GM18907 (cell line): ENCODE data around the gene DYNC1I1.

Source experiments
- ATAC-seq: cut with Tn5 transposase; IDR thresholded peaks from one replicate; pipeline ENCODE4 v1.9.1; 2021; ENCODE audit warnings: mild to moderate bottlenecking, moderate library complexity; ENCODE audit not compliant: unreplicated experiment

Gene DYNC1I1

GRCh38 chr7:96121752-96122151 lies 349.4 kb downstream of the DYNC1I1 start:
- no peak for ATAC-seq

GRCh38 chr7:96122746-96123145 lies 350.4 kb downstream of the DYNC1I1 start:
- ATAC-seq = no peak

- ATAC-seq = no peak
Measured at GRCh38 chr7:96126382-96126781, 354.0 kb downstream of the DYNC1I1 start.

GRCh38 chr7:96127746-96128145 lies 355.4 kb downstream of the DYNC1I1 start:
- ATAC-seq = no peak

- ATAC-seq = no peak
Measured at GRCh38 chr7:96131525-96131924, 359.2 kb downstream of the DYNC1I1 start.

- ATAC-seq = no peak
Measured at GRCh38 chr7:96135241-96135640, 362.9 kb downstream of the DYNC1I1 start.

GRCh38 chr7:96136600-96137239 lies 364.4 kb downstream of the DYNC1I1 start:
- ATAC-seq = no peak

DNA sequence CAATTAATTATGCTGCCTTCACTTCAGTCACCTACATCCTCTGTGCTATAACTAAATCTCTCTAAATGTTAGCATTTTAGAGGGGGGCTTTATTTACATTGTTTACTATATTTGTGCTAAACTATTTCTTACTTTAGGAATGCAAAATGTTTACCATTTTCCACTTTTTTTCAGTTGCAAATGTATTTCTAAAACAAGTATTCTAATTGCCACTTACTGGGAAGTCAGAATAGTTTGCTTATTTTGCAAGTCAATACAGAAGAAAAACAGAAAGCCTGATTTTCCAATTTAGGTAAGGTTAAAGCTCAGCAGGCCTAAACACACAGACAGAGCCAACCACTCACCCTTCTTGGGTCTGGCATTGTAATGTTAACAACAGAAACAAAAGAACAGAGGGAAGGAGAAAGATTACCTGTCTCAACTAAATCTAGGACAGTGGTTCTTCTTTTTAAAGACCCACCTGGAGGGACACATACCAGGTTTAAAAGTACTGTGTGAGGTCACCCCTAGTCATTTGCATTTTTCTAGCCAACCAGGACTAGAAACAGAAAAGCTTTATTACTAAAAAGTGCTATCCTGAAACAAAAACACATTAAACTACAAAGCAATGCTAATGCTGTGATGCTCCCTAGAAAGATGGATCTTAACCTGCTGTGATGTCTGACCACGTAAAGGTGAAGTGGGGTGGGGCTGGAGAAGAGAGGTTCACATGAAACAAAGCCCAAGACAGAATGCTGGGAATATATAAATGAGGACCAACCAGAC lies 371.3 kb downstream of the DYNC1I1 start:
- ATAC-seq = no peak

DNA sequence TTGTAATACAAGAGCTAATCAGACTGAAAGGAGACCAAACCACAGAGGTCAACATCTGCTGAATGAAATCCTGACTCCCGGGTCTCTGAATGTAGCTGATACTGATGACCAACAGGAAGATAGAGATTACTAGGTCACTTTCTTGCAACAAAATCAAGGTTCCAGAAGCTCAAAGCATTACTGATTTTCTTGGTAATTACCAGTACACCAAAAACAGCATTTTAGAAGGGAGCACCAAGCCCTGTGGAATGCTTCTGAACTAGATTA lies 371.8 kb downstream of the DYNC1I1 start:
- ATAC-seq = no peak
